NCI-H2196 treated with DMSO at 0.1 percent for 48 hours (cell line): ENCODE measurements around the gene SUMO4.
A peak's percentile ranks its signal among the peaks of the same experiment; 100 is the strongest.
"Not testable (repeated sequence)": the region's sequence is repeated elsewhere in the genome, so short reads cannot be mapped to it uniquely, and the experiment has no call there.

Source experiments
- DNase-seq: peaks from one replicate; lab custom pipeline; 2025; ENCODE audit not compliant: unreplicated experiment; lab: John Stamatoyannopoulos, UW

Gene SUMO4

DNA sequence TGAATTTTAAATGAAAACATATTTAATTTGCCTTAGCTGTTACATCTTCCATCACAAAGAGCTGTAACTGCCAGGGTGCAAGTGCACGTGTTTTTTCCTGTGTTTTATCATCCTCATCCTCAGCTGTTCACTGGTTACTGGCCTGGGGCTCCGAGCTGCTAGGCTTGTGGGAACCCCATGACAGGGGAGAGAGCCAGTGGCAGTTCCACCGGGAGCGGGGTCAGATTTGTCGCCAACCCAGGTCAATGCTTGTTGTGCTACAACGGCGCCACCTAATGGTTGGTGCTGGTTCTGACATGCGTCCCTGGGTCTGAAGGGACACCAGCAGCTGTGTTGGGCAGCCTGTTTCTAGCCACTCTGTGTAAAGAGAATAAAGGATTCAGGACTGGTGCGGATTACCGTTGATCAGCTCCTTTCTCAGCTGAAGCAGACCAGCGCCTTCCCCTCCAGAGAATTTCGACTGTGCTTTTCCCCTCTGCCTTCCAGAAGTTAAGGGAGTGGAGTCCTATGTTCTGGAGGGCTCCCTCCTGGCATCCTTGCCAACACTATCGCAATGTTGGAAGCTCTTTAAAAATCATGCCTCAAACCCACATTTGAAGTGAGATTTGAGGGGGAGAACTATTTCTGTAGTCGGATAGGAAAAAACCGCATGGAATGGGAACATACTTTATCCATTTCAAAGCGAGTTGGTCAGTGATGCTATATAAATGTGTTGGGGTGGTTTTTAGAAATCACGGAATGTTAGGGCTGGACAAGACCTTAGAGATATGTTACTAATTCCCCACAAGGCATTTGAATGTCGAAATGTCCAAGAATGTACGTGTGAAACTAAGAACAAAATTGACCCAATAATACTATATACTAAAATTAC, 32.1 kb downstream of the SUMO4 start:
- DNase-seq = peak; percentile 69

DNA sequence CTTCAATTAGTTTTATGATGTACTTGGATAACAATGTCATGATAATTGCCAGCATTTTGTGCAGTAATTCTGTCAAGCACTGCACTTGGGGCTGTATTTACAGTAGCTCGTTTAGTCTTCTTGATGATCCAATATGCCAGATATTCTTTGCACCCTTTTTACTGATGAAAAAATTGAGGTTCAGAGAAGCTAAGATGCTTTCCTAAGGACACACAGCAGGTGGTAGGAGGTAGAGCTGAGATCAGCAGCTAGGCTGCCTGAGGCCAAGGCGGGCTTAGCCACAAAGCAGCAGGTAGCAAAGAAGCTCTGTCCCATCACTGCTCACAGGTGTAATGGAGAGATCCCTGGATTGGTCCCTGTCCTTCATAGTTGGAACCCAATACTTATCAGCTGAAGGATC, 33.3 kb downstream of the SUMO4 start:
- no peak for DNase-seq

DNA sequence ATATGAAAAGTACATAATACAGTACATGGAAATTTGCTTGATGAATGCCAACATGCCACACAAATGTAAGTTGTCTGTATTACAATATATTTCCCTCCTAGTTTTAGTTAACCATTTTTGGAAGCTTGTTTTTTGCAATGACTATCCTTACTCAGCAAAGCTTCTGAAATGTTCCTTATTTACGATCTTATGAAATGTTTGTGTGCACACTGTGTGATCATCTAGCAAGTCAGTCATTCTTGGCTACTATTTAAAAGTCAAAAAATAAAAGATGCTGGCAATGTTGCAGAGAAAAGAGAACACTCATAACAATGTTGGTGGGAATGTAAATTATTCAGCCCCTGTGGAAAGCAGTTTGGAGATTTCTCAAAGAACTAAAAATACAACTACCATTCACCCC, 33.8 kb downstream of the SUMO4 start:
- DNase-seq = no peak

DNA sequence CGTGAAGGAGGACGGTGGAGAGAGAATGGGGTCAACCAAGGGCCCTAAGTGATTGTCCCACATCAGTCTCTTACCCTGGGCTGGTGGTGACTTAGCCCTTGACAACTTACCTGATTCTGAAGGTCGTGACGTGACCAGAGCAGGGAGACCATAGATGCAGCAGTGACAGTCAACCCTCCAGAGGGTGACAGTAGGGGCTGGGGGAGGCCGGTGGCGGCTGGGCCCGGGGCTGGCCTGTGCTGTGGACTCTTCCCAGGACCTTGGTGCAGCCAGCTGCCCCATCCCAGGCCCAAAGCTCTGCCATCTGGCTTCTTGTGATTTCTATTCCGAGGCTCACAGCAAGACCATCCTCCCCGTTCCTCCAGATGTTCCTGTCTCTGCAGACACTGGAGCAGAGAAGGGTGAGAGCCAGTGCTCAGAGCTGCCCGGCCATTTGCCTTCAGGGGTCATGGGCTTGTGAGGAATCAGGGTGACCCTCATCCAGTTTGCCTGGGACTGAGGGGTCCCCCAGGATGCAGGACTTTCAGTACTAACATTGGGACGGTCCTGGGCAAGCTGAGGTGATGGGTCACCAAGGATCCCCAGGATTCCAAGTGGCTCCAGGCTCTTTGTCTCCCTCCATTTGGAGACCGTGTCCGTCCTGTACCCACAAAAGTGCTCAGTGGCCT, 36.0 kb downstream of the SUMO4 start:
- no peak for DNase-seq

DNA sequence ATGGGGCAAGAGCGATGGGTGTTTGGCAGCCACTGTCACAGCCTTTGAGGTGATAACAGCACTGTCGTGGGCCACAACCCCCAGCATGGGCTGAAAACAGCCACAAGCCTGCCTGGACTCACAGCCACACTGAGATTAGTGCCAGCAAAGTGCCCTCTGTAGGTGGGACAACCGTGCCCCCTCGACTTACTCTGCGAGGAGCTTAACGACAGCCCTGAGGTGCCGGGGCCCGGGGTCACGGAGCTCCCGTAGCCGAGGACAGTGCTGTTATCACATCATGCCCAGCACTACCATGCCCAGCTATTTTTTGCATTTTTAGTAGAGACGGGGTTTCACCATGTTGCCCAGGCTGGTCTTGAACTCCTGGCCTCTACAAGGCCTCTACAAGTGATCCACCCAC, 36.6 kb downstream of the SUMO4 start:
- no peak for DNase-seq

DNA sequence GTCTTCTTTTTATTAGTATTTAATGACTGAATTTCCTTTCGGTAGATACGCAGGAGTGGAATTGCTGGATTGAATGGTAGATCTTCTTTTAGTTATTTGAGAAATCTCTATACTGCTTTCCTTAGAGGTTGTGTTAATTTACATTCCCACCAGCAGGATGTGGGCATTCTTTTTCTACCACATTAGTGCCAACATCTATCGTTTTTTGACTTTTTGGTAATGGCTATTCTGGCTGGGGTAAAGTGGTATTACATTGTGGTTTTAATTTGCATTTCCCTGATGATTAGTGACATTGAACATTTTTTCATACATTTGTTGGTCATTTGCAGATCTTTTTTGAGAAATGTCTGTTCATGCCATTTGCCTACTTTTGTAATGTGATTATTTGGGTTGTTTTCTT, 37.1 kb downstream of the SUMO4 start:
- no peak for DNase-seq

DNA sequence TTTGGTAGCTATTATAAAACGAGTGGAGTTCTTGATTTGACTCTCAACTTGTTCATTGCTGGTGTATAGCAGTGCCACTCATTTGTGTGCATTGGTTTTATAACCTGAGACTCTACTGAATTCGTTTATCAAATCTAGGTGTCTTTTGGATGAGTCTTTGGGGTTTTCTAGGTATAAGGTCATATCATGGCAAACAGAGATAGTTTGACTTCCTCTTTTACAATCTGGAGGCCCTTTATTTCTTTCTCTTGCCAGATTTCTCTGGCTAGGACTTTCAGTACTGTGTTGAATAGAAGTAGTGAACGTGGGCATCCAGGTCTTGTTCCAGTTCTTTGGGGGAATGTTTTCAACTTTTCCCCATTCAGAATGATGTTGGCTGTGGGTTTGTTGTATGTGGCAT, 38.8 kb downstream of the SUMO4 start:
- no peak for DNase-seq

DNA sequence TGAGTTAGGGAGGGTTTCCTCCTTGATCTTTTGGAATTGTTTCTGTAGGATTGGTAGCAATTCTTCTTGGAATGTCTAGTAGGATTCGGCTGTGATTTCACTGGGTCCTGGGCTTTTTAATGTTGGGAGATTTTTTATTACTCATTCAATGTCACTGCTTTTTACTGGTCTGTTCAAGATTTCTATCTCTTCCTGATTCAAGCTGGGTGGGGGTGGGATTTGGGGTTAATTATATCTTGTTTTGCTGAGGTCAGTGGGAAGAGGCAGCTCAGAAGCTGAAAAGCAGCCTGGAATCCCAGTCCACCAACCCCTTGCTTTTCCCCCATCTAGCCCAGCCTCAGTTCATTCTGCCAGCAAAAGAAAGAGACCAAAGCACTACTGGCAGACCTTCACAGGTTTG, 39.6 kb downstream of the SUMO4 start:
- DNase-seq = no peak

DNA sequence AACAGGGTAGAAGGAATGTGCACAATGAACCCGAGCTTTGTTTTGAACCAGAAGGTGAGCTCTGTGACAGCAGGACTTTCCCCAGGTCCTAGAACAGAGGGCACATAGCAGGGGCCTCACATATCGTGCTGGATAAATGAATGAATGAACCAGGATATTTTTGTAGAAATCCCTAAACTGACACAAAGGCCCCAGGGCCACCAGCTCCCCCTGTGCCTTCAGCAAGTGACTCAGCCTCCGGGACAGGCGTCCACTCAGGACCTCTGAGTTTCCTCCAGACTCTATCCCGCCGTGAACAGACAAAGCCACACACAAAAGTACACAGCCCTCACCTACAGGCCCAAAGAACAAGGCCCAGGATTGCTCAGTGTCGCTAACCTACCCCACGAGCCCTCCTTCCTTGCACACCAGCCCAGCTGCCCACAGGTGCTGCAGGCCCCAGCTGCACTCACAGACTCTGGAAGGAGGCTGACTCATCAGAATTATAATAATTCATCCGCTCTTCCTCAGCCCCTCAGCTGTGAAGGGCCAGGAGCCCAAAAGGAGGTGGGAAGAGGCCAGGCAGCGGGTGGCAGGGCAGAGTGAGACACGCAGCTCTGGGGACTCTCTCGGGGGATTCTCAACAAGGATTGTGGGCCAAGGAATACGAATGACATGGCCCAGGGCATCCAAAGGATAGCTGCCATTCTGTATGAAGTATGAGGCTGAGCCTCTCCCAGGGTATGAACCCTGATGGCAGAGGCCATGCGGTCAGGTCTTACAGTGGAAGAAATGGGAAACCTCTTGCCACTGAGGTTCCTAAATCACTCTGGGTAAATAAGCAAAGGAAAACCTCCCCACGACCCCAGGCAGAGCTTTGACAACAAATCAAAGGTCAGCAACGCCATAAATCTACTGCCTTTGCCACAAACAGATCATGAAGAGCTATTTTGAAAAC, 40.9 kb downstream of the SUMO4 start:
- no peak for DNase-seq

DNA sequence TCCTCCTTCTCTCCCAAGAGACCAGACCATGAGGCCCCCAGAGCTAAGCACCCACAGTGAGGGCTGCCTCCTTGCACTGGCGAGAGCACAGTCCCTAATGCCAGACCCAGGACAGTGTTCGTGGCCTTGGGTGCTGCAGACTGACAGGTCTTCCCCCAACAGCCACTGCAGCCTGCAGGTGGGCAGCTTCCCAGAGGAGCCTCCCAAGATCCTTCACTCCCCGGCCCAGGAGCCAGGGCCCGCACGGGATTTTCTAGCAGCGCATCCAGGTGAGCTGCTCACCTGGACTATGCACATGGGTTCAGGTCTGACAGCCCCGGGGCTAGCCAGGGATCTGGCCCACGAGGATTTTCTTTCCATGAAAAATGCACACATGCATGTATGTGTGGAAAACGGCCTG, 41.7 kb downstream of the SUMO4 start:
- no peak for DNase-seq

DNA sequence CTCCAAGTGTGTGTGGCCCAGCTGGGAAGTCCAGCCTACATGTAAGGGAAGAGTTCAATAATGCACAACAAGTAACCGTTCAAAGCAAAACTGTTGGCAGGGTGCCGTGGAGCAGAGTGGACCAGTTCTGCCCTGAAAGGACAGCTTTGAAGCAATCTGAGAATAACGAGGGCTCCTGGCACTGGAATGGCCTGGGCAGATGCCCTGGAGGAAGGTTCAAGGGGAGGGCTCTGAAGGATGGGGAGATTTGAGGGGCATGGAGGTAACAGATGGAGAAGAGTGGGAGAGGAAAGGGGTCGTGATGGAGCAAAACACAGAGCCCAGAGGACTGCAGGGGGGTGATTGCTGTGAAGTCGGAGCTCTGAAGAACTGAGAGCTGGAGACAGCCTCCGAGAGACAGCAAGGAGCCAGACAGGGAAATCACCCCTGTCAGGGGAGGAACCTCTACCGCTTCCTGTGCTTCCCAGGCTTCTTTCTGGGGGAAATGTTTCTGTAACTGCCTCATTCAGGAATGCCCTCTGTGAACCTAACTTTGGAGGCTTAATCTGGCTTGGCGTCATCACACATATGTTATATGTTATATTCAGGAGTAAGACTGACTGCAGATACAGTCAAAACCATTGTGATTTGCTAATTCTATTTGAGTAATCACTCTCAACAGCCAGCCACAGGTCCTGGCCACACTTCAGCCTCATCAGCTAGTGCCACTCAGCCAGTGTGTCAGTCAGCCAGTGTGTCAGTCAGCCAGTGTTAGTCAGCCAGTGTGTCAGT, 43.5 kb downstream of the SUMO4 start:
- DNase-seq = no peak

DNA sequence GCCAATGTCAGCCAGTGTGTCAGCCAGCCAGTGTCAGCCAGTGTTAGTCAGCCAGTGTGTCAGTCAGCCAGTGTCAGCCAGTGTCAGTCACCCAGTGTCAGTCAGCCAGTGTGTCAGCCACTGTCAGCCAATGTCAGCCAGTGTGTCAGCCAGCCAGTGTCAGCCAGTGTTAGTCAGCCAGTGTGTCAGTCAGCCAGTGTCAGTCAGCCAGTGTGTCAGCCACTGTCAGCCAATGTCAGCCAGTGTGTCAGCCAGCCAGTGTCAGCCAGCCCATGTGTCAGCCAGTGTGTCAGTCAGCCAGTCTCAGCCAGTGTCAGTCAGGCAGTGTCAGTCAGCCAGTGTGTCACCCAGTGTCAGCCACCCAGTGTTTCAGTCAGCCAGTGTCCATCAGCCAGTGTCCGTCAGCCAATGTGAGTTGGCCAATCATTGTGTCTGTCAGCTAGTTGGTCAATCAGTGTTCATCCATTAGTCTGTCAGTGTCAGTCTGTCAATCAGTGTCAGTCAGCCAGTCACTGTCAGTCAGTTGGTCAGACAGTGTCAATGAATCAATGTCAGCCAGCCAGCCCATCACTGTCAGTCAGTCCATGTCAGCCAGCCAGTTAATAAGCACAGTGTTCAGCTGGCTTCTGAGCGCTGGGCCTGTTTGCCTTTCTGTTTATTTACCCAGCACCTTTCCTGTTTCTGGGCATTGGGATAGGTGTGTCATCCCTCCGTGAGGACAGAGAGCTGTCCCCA, 44.5 kb downstream of the SUMO4 start:
- DNase-seq = not testable (repeated sequence)

DNA sequence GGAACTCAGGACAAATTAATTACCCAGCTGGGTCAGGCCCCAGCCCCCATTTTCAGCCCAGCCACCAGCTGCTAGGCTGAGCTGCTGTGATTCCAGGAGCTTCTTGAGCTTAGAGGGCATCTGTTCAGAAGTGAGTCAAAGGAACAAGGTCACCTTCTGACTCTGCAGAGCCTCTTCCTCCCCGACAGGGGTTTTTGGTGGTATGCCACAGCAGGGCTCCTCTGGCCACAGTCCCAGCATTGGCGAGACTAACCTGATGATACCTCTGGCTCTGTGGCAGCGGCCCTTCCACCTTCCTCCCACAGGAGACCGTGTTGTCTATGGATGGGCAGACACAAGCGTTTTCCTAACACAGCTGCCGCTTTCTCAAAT, 45.0 kb downstream of the SUMO4 start:
- no peak for DNase-seq

DNA sequence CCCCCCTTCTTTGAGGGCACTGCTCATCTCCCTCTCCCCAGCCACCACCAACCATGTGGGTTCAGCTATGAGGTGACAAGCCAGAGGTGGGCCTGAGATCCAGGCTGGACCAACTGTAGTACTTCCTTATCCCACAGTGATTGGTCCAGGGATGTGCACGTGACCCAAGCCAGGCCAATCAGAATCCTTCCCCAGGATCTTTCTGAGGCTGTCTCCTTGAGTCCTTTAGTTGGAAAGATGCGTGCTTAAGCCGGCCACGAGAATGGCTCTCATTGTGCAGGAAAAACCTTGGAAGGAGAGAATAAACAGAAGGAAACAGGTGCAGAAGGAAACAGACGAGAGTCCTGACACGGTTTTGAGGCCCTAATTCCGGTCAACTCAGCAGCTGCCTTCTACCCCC, 45.5 kb downstream of the SUMO4 start:
- no peak for DNase-seq

DNA sequence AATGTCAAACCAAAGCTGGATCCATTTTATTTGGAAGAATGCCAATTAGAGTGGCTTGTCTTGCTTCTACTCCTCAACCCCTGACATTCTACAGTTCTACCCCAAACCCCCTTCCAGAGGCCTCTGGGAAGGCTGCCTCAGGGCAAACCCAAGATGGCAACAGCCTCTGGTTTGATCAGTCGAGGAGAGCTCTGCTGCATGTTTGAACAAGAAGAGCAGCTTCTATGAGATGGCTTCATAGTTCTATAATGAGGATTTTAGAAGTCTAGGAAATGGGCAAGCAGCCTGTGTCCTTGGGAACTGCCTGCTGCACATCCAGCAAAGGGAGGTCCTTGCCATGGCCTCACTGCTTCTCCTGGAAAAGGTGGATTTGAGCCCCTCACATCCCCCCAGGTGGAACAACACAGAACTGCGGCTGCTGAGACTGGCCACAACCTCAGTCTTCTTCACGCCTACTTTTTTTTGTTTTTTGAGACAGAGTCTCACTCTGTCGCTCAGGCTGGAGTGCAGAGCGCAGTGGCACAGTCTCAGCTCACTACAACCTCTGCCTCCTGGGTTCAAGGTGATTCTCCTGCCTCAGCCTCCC, 46.8 kb downstream of the SUMO4 start:
- no peak for DNase-seq

DNA sequence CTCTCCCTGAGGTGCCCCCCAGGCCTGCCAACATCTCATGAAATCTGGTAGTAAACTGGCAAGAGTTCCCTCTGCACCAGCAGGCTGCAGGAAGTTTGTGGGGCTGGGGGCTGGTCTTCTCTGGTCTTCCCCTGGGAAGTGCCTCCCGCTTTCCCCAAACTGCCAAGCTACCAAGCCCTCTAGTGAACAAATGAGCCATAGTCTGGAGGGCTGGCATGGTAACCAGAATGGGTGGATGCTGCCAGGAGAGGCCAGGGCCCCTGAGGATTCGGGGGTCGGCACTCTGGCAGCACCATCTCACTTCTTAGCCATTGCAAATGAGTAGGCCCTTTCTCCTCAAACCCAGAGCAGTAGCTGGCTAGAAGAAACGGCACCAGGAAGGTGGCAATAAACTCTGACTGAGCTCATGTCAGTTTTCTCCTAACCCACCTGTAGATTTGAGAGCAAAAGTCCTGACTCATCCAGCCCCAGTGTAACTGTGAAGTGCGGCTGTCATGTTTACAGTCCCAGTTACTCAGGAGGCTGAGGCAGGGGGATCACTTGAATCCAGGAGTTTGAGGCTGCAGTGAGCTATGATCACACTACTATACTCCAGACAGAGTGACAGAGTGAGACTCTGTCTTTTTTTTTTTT, 48.9 kb downstream of the SUMO4 start:
- no peak for DNase-seq

DNA sequence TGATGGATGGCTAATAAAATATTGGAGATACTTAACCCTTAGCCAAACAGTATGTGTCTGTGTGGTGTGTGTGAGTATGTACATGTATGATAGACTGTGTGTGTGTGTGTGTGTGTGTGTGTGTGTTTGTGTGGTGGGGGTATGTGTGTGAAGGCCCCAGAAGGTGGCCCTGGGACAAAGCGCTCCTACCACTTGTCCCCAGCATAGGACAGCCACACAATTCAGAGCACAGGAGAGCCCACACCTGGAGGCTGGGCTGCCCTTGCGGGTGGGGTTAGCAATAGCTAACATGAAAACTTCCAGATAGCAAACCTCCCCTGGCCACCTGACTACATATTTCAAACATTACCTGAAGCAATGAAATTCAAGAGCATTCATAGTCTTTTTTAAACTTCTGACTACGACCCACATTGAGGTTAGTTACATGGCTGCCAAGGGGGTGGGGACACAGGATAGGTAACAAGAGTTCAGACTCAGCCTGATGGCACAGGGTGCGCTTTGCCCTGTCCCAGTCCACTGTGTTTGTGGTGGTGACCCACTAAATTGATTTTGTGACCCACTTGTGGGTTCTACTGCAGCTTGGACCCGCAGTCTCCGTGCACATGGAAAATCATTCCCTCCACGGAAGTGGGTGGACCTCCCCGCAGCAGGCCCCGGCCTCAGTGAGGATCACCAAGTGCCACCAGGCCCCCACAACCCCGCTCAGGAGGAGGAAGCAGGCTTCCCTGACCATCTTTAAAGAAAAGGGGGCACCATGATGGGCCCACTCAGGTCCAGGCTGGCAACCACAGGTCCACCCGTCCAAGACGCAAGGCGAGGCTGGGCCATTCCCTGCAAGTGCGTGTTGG, 50.0 kb downstream of the SUMO4 start:
- no peak for DNase-seq
